Thyroid gland (tissue), 4 donors: ENCODE results near the gene KIF9.

Experiments
- CTCF ChIP-seq, 6 experiments: fragments of 200-600 bp in 3 of 6; fragments of 450-650 bp in 3 of 6; sonication (generic) in 3 of 6; IDR thresholded peaks; one replicate each; pipeline ENCODE4 v1.5.1; 2016 to 2019; ENCODE audit warnings: antibody characterized with exemption in 6 of 6, mild to moderate bottlenecking in 2 of 6, inconsistent platforms in 1 of 6, moderate library complexity in 1 of 6
- POLR2A ChIP-seq, 2 donors: fragments of 450-650 bp; IDR thresholded peaks; one replicate each; pipeline ENCODE4 v1.6.1; 2017; ENCODE audit warnings: antibody characterized with exemption in 2 of 2, mild to moderate bottlenecking in 2 of 2, moderate library complexity in 1 of 2

- TF ChIP-seq CTCF (IDR thresholded peaks at IDR 0.05) (no peak), POLR2A (IDR thresholded peaks at IDR 0.05) (no peak)
These were observed 17.6 kb downstream of the KIF9 start for GRCh38 chr3:47265008-47265407.
